Stimulated activated CD8-positive, alpha-beta memory T cell treated with anti-CD3 and anti-CD28 coated beads, Interleukin-15, amount 100 ng/mL, for 48 hours (primary cell): Measurements from ENCODE around the gene MRPS35.

ENCODE experiments used
- DNase-seq, 2 donors: peaks; one replicate each; pipeline ENCODE4 v3.0.0-alpha.2; 2020; ENCODE audit warnings: low read depth in 2 of 2

Gene MRPS35

DNA sequence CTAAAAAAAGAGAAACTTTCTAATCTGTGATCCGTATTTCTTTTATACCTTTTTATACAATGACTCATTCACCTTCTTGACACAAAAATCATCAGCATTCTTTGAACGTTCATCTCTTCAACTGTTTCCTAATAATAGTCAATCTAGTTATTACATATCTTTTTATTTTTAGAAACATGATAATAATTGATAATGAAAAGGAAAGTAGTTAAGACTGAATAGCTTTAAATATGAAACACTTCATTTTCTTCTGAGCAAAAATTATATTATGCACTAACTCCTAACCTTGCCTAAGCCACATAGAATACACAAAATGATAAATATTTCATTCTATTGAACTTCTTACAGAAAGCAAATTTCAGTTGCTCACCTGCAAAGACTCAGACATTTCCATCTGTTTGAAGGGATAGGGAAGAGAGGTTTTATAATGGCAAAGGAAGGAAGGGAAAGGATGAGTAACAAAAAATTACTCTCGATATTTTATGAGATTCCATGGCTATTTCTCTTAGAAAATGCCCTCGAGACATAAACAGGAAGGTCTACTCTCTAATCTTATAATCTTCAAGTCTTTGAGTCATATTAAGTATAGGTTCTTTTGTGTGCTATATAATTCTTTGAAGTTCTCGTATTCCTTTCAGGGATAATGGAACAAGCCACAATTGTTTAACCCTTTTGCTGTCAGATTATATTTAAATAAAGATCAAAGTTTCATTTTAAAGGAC is 61.9 kb downstream of the MRPS35 start:
- DNase-seq: no peak

DNA sequence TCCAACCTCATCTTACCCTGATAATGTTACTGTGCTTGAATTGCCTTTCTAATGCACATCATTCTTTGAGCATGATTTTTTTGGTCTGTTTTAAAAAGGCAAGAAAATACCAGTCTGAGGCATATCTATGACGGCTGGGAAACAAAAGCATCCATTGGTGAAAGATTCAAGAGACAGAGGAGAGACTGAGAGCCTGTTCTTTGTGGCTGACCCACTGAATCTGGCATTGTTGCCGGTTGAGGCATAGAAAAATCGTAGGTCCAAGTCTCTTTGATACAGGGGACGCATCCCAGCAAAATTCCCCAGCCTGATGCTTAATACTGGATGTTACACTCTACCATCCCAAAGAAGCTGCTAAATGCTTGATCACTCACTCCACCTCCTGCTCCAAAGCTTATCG is 66.5 kb downstream of the MRPS35 start:
- no peak for DNase-seq

DNA sequence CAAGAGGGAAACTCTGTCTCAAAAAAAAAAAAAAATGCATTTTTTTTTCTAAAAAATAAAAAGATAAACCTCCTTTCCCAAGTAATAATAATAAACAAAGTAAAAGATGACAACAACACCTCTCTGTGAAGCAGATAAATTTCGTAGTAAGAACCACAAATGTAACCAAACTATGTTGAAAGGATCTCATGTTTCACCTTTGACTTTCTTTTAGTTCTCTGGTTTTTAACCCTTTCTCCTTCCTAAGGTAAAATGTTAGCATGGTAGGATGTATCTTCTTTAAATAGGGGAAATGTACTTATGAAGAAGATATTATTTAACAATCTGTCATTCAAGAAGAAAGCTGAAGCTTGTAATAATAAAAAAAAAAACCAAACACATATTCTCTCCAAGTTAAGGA is 67.6 kb downstream of the MRPS35 start:
- DNase-seq: no peak

DNA sequence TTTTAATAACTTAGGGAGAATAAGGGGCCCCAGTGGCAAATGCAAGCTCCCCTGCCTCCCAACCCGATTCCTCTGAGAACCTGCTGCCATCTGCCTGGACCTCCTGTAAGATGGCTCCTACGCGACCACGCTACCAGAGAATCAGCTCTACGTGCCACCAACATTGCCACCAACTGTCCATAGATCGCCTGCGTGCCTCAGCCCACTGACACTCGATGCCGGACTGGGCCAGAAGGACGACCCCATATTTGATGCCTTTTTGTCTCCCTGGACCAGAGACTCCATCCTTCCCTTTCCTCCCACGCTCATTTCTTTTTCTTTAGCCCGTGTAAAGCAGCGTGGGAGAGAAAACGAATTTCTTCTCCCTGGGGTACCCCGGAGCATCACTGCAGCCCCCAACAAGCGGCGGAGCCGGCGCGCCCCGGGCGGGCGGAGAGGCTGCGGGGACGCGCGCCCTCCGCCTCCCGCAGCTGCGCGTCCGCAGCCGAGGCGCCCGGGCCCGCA is 68.8 kb downstream of the MRPS35 start:
- DNase-seq: no peak

DNA sequence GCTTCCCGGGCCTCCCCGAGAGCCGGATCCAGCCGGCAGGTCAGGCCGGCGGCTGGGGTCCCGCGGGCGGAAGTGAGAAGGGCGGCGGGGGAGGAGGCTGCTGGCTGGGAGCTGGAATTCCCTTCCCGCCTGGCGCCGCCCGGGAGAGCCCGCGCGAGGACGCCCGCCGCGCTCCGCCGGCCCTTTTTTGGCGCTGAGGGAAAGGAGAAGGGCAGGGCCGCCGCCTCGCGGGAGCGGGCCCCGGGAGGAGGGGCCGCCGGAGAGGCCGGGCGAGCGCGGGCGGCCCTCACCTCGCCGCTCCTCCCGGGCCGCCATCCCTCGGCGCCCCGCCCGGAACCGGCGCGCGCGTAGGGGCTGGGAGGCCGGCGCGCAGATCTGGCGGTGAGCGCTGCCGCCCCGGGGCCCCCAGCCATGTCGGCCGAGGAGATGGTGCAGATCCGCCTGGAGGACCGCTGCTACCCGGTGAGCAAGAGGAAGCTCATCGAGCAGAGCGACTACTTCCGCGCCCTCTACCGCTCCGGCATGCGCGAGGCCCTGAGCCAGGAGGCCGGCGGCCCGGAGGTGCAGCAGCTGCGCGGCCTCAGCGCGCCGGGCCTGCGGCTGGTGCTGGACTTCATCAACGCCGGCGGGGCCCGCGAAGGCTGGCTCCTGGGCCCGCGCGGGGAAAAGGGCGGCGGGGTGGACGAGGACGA is 69.4 kb downstream of the MRPS35 start, which contains the start of the genes KLHL42 and MANSC4:
Gene KLHL42, plus strand, starts transcription at position 314 of the 692 bp plus-strand sequence. Its CDS starts 98 bp downstream, at position 412.
Gene MANSC4, minus strand, starts transcription at position 317 of the 692 bp plus-strand sequence. CDS start 8,960 bp downstream, outside the sequence.
- DNase-seq: peak; percentile 47 to 49

DNA sequence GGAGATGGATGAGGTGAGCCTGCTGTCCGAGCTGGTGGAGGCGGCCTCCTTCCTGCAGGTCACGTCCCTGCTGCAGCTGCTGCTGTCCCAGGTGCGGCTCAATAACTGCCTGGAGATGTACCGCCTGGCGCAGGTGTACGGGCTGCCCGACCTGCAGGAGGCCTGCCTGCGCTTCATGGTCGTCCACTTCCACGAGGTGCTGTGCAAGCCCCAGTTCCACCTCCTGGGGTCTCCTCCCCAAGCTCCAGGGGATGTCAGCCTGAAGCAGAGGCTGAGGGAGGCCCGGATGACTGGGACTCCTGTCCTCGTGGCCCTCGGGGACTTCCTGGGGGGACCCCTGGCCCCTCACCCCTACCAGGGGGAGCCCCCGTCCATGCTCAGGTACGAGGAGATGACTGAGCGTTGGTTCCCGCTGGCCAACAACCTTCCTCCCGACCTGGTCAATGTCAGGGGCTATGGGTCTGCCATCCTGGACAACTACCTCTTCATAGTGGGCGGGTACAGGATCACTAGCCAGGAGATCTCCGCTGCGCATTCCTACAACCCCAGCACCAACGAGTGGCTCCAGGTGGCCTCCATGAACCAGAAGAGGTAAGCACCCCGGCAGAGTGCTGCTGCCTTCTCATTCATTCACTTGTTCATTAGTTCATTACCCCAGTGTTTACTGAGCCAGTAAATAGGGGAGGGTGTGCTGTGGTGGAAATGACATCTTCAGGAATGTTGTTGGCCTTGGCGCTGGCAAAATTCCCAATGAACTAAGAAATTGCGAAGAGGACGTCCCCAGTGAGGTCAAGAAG is 70.2 kb downstream of the MRPS35 start:
- no peak for DNase-seq

DNA sequence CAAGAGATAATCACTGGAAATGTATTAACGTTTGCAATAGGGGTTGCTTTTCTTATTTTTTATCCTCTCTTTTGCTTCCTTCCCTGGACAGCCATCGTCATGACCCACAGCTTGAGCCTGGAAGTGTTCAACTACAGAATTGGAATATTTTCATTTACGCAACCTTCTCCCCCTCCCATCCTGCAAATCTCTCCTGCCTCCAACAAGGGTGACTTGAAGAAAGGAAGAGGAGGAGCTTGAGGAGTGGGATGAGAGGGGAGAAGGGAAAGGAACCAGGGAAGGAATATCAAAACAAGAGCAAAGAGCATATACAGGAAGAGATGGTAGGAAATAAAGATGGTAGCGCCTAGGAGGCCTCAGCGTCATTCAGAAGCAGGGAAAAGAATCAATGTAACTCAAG is 71.0 kb downstream of the MRPS35 start:
- no peak for DNase-seq

DNA sequence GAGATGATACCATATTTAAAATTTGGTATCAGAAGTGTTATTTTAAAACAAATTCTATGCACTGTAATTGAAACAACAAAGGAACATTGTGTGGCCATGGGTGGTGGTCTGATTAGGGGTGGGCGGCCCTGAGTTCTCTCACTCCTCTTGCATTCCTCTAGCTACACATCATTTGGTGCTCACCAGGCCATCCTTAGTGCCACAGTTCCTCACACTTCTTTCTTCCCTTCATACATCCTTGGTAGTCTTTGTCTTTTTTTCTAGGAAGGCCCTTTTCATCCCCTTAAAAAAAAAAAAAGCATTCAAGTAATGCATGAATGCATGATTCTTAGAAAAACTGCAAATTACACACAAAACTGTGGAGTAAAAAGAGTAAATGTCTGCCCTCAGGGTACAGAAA is 71.8 kb downstream of the MRPS35 start:
- DNase-seq: no peak

DNA sequence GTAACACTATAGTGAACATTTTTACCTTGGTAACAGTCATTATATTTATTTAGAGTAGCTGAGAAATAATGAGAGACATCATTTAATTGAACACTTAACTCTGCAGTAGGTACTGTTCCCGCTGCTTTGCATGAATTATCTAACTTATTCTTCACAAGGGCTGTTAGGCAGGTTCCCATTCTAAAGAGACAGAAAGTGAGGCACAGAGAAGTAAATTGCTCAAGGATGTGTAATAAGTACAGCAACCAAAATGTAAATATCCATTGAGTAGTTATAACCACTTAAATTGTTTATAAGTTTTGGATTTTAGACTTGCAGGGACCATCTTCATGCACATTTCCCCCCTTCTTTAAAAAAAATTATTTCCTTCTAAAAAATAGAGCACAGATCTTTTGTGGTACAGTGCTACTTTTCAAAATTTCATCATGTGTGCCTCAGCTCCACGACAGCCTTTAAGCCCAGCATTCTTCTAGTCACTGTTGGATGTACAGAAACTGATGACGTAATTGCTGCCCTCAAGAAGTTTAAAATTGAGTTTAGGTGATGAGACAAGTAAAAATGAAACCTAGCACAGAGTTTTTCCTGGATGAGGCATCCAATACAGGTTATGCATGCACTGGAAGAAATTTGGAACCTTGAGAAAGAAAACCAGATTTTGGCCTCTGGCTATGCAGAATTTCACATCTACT is 75.4 kb downstream of the MRPS35 start:
- no peak for DNase-seq

DNA sequence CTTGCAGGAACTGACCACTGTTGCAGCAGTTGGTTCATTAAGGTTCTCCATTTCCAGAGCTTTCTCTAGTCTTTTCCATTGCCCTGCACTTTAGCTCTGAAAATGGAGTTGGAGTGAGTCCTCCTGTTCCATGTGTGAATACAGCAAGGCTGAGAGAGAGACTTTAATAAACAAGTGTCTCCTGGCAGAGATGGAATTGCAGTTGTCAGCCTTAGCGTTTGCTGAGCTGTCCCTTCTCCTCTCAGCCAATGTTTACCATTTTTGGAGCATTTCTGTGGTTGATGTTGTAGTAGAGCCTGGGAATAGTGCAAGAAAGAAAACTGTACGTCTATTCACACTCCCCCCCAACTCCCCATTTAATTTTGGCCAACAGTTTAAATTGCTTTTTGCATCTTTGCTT is 76.9 kb downstream of the MRPS35 start:
- no peak for DNase-seq

DNA sequence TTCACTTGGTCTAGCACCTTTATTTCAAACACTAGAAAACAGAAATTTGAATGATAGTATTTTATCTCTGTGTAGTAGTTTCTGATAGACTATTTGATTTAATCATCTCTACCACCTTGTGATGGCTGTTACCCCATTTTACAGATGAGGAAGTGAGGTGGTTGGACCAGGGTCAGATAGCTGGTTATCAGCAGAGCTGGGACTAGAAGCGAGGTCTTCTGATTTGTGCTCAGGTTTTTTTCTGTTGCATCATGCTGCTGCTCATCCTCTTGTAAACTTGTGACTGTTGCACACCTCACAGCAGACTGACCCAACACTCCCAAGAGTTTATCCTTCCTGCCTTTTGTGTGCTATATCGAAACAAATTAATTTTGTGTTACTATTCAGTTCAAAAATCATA is 79.5 kb downstream of the MRPS35 start:
- no peak for DNase-seq

DNA sequence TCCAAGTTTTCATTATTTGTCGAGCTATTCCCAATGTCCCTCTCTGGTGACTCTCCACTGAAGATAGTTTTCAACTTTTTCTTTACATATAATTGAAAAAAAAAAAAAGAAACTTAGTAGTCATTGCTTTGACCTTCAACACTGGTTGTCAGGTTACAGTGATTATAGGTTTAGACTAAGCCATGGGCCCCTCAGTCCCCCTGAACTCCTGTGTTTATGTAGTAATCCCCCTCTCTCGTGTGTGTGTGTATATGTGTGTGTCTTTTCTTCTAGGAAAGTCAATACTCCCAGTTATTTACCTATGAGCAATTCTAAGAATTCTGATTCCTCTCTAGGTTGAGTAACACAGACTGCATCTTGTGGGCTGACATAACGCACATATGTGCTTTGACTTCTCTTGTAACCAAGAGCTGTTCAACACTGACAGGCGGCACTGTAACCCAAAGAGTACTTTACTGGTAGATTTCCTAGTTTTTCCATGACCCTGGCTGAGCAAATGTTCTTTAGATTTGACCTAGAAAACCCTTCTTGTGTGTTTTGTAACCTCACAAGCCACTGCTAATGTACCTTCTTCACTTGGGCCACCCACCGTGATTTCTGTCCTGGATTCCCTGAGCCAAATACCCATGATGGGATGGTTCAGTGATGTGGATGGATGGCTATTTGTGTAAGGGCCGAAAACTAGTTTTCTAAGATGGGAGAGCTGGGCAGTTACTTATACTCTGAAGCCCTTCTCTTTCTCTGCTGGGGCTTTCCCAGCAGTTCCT is 84.4 kb downstream of the MRPS35 start:
- no peak for DNase-seq

DNA sequence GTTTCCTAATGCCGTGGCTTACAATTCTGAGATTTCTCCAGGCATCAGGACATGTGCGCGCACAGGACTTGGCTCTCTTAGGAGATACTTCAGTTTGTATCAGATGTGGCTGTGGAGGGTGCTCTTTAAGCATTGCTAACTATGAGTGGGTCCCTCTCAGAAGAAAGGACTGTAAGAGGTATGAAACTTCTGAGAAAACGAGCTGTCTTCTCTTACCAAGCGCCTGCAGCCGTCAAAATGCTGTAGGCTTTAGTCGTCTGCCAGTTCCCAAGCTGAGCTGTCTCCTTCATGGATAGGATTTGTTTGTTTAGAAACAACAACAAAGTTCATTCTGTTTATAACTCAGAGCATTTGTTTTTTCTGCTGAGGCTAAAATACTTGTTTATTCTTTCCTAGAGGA is 85.5 kb downstream of the MRPS35 start:
- no peak for DNase-seq

DNA sequence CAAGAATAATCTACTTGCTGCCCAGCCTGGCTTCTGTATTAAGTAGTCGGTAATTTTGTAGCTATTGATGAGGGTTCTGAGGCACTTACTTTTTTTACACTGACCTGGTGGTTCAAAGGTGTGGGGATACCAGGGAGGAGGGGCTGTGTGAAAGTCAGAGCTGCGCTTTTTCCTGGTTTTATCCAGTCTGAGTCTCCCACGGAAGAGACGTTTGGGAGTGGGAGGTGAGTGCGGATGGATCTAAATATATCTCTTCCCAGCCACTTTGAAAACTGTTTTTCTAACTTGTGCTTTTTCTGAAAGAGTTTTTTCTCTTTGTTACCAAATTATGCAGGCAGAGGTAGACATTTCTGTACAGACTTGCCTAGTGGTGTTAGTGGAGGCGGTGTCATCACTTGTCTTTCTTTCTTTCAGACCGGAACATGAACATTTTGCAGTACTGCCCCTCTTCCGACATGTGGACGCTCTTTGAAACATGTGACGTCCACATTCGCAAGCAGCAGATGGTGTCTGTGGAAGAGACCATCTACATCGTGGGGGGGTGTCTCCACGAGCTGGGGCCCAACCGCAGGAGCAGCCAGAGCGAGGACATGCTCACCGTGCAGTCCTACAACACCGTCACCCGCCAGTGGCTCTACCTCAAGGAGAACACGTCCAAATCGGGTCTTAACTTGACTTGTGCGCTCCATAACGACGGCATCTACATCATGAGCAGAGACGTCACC is 86.8 kb downstream of the MRPS35 start:
- DNase-seq: no peak

DNA sequence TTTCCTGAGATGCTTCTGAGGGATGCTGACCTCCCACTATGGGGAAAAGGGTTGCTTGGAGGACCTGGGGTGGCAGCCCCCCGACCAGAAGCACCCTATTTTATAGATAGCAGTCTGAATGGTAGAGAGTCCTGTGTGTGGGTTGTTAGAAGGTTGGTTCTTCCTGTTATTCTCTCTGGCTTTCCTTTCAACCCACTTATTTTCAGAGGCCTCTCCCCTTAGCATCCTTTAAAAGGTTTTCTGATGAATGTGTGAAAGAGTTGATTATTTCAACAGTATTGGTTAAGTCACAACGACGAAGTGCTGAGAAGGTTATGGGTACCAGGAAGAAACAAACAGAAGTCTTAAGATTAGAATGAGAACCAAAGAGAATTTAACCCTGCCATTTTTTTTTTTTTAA is 90.2 kb downstream of the MRPS35 start:
- DNase-seq: no peak

DNA sequence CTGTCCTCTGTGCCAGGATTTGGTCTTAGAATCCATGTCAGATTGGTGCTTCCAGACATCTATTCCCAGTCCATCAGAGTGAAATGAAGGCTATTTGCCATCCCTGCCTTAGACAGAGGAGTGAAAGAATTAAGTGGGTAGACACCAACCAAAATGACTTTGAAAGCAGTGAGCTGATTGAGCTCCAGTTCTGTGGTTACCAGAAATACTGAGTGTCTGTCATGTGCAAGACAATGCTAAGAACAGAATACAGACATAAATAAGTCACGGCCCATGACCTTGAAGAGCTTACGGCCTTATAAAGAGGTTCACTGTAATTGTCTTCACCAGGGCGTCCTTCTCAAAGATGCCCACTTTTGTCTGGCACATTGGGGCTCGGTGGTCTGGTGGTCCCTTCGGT is 91.0 kb downstream of the MRPS35 start:
- no peak for DNase-seq

DNA sequence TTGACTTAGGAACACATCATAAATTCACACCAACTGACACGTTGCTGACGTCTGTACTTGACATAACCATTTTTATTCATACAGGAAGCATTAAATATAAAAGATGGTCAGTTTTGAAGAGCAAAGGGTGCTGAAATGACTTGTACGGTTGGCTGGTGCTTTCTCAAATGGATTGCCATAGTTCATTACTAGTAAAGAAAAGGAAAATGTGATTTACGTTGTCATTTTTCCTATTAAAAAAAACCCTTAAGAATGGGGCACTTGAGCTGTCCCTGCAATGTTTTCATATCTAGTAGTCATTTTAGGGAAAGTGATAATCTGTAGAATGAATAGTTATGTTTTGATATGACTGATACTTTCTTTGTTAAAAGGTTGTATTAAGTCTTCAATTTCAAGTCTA is 91.9 kb downstream of the MRPS35 start:
- DNase-seq: no peak

DNA sequence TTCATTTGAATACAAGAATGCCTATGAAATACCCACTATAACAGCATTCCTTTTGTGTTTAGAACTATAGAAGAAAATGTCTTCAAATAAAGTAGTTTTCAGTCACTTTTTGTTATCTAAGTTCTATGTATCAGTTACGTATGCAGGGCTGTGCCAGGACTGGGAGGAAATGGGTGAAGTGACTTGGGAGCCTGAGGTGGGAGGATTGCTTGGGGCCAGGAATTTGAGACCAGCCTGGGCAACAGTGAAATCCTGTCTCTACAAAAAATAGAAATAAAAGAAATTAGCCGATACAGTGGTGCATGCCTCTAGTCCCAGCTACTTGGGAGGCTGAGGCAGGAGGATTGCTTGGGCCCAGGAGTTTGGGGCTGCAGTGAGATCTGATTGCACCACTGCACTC is 92.3 kb downstream of the MRPS35 start:
- DNase-seq: no peak

DNA sequence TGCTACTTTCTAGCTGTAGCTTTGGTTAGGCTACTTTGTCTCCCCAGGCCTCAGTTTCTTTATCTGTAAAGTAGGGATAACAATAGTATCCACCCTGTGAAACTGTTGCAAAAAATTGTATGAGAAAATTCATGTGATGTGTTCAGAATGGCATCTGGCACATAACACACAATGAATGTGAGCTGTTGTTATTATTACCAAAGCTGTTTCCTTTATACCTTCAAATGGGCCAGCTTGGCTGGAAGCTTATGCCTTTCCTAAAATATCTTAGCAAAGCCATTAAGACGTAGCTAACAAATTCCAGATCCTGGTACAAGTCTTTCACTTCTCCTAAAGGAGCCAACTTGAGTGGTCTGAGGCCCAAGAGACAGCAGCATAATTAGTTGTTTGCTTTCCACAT is 94.6 kb downstream of the MRPS35 start:
- no peak for DNase-seq
